NCI-H2196 treated with DMSO at 0.1 percent for 48 hours (cell line): ENCODE data around the gene B3GNT7.
A peak's percentile ranks its signal among the peaks of the same experiment; 100 is the strongest.
"Not testable (repeated sequence)": the region's sequence is repeated elsewhere in the genome, so short reads cannot be mapped to it uniquely, and the experiment has no call there.

ENCODE experiments used
- DNase-seq: peaks from one replicate; lab custom pipeline; 2025; ENCODE audit not compliant: unreplicated experiment; lab: John Stamatoyannopoulos, UW

The B3GNT7 gene

GRCh38 chr2:231399853-231400680 lies 4.6 kb downstream of the B3GNT7 start:
- DNase-seq: peak; percentile 31

GRCh38 chr2:231400681-231401080 lies 5.2 kb downstream of the B3GNT7 start:
- not testable (repeated sequence) for DNase-seq

DNA sequence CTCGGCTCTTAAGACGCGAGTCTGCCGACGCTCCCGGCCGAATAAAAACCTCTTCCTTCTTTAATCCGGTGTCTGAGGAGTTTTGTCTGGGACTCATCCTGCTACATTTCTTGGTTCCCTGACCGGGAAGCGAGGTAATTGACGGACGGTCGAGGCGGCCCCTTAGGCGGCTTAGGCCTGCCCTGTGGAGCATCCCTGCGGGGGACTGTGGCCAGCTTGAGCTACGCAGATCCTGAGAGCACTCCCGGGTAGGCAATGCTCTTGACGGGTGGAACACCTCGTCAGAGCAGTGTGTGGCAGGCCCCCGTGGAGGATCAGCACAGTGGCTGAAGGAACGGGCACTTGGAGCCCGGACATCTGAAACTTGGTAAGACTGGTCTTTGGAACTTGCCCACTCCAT lies 5.6 kb downstream of the B3GNT7 start:
- DNase-seq: not testable (repeated sequence)

DNA sequence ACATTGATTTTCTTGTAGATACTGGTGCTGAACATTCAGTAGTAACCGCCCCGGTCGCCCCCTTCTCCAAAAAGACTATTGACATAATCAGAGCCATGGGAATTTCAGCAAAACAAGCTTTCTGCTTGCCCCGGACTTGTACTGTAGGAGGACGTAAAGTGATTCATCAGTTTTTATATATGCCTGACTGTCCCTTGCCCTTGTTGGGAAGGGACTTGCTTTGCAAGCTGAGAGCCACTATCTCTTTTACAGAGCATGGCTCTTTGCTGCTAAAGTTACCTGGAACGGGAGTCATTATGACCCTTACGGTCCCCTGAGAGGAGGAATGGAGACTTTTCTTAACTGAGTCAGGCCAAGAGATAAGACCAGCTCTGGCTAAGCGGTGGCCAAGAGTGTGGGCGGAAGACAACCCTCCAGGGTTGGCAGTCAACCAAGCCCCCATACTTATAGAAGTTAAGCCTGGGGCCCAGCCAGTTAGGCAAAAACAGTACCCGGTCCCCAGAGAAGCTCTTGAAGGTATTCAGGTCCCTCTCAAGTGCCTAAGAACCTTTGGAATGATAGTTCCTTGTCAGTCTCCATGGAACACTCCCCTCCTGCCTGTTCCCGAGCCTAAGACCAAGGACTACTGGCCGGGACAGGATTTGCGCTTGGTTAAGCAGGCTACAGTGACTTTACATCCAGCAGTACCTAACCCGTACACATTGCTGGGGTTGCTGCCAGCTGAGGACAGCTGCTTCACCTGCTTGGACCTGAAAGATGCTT lies 8.1 kb downstream of the B3GNT7 start:
- DNase-seq: peak; percentile 29

DNA sequence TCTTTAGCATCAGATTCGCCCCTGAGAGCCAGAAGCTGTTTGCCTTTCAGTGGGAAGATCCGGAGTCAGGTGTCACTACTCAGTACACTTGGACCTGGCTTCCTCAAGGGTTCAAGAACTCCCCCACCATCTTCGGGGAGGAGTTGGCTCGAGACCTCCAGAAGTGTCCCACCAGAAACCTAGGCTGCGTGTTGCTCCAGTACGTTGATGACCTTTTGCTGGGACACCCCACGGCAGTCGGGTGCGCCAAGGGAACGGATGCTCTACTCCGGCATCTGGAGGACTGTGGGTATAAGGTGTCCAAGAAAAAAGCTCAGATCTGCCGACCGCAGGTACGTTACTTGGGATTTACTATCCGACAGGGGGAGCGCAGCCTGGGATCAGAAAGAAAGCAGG lies 8.7 kb downstream of the B3GNT7 start:
- not testable (repeated sequence) for DNase-seq

DNA sequence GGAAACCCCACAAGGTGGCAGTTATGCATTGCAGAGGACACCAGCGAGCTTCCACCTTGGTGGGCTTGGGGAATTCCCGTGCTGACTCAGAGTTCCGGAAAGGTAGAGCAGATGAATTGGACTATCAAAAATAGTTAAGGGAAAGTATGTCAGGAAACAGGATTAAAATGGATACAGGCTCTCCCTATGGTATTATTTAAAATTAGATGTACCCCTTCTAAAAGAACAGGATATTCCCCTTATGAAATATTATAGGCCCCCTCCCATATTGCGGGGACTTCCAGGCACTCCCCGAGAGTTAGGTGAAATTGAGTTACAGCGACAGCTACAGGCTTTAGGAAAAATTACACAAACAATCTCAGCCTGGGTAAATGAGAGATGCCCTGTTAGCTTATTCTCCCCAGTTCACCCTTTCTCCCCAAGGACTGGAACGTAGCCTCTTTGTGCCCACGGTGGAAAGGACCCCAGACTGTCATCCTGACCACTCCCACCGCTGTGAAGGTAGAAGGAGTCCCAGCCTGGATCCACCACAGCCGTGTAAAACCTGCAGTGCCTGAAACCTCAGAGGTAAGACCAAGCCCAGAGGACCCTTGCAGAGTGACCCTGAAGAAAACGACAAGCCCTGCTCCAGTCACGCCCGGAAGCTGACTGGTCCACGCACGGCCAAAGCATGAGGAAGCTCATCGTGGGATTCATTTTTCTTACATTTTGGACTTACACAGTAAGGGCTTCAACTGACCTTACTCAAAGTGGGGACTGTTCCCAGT lies 10.3 kb downstream of the B3GNT7 start:
- DNase-seq: not testable (repeated sequence)

GRCh38 chr2:231407686-231408085 lies 12.2 kb downstream of the B3GNT7 start:
- DNase-seq: not testable (repeated sequence)

DNA sequence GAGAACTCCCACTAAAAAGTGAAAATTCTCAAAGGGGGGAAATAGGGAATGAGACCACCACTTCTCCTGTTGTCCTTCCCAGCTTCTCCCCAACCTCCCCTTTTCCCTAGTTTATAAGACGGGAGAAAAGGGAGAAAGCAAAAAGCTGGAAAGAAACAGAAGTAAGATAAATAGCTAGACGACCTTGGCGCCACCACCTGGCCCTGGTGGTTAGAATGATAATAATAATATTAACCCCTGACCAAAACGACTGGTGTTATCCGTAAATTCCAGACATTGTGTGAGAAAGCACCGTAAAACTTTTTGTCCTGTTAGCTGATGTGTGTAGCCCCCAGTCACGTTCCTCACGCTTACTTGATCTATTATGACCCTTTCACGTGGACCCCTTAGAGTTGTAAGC lies 12.8 kb downstream of the B3GNT7 start:
- not testable (repeated sequence) for DNase-seq

DNA sequence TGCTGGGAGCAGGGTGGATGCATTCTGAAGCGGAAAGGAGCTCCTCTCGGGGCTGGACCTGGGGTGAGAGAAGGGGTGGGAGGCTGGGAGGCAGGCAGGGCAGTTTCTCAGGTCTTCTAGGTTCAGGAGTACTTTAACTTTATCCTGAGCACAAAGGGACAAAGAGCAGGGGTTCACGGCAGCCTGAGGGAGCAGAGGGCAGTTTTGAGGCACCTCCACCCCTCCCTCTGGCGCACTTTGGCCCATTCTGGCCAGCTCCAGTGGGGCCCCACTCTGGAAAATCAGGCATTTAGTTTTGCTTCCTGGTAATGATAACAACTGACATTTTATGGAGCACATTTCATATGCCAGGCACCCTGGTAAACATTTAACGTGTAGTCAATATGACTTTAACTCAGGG lies 14.3 kb downstream of the B3GNT7 start:
- DNase-seq: no peak

GRCh38 chr2:231410293-231411004 lies 14.9 kb downstream of the B3GNT7 start:
- DNase-seq: no peak

DNA sequence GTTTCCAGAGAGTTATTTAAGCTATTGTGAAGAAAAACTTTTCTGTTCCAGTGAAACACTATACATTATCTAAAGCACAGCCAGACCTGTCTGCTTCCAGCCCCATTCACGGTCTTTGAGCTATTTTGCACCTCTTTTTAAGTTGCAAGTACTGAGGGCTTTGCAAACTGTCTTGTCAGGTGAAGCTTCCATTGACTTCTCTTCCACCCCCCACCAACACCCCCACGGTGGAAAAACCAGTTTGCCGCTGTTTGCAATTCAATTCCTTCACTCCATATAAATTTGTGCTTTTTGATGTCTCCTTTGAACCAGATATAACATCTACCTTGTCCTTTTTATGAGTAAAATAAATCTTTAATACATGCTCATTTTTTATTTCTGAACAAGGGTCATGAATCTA lies 15.7 kb downstream of the B3GNT7 start:
- DNase-seq: no peak

DNA sequence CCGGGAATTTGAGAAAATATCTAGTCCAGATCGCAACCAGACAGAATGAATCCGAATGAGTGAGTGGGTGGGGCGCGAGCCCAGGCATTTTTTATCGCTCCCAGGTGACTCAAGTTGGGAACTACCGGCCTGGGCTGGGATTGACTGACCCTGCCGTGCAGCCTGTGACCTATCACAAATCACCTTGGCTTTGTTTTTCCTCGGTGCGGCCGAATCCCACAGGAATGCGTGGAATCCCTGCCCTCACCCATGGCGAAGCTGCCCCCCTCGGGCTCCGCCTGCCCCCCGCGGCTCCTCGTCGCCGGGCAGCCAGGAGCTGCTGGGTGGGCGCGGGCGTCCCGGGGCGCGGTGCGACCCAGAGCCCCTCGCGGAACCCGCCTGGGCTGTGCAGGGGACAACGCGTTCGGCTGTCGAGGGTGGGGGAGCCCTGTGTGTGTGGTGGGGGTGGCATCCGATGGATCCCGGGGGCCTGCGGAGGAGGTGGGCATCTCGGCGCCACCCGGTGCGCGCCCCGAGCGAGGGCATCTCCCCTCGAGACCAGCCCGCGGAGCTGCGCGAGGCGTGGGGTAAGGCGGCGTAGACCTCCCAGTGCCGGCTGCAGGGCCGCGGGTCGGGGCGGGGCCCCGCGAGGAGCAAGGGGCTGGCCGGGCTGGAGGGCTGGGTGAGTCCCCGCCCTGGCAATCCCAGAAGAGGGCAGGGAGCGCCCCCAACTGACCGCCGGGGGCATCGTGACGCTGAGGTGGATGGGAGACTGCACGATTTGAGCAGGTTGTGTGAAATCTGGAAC lies 16.5 kb downstream of the B3GNT7 start:
- peak; percentile 30 for DNase-seq

GRCh38 chr2:231412618-231412963 lies 17.1 kb downstream of the B3GNT7 start:
- no peak for DNase-seq

- no peak for DNase-seq
Measured at GRCh38 chr2:231413456-231413855, 17.9 kb downstream of the B3GNT7 start.

DNA sequence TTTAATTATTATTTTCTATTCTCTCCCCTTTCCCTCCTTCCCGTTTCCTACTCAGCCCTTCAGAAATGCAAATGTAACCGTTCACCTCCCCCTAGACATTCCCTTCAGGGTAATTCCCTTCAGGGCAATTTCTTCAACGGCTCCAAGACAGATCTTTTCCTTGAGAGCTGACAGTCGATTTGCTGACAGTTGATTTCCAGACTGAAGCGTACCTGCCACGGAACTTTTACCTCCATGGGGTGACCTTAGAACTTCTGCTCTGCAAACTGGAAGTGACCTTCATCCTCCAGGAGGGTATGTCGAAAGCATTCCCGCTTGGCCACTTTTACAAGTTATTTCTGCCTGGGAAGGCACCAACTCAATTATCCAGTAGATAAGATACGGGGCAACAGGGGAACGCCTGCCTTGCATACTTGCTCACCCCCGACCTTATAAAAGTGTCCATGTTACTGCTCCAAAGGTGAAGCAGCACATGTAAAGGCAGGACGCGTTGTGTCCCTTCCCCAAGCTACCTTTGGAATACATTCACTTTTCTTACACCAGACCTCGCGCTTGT lies 18.5 kb downstream of the B3GNT7 start:
- DNase-seq: no peak

DNA sequence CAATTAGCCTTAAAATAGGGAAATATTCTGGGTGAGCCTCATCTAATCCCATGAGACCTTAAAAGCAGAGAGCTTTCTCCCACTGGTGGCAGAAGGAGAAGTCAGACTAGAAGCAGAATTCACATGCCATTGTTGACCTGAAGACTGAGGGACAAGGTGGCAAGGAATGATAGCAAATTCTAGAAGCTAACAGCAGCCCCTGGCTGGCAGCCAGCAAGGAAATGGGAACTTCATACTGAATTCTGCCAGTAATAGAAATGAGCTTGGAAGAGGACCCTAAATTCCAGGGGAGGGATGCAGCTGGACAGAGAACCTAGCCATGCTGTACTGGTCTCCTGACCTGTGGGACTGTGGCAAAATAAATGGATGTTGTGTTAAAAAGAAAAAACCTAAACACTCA lies 19.5 kb downstream of the B3GNT7 start:
- DNase-seq: no peak

DNA sequence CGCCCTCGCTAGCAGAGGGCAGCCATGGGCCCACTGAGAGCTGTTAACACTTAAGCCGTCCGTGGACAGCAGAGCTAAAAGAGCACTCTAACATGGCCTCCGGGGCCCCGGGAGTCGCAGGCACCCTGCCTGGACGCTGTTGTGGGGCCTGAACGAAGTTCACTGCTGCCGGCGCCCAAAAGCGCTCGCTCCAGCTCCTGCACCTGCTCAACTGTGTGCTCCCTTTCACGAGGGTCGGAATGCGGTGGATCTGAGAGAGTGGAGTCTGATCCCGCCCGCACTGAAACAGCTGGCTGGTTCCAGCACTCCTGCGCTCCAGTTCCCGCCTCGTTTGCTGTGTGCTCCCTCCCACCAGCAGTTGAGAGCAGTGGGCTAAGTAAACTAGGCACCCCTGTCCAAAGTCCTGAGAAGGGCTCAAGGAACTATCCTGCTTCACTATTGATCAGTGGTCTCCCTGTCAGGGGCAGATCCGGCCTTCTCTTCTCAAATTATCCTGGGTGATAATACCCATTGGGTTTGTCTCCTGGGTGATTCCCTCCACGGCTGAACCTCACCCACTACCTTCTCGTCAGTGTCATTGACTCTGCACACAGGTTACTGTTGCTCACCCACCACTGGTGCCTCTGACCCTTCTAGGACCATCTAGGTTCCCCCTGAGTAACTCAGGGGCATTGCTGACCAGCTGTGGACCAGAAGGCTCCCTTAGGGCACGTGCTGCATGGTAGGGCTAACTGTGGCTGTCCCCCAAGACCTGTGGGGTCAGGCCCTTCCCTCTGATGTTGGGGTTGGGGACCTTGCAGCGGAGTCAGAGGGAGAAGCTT lies 23.5 kb downstream of the B3GNT7 start:
- DNase-seq: no peak

DNA sequence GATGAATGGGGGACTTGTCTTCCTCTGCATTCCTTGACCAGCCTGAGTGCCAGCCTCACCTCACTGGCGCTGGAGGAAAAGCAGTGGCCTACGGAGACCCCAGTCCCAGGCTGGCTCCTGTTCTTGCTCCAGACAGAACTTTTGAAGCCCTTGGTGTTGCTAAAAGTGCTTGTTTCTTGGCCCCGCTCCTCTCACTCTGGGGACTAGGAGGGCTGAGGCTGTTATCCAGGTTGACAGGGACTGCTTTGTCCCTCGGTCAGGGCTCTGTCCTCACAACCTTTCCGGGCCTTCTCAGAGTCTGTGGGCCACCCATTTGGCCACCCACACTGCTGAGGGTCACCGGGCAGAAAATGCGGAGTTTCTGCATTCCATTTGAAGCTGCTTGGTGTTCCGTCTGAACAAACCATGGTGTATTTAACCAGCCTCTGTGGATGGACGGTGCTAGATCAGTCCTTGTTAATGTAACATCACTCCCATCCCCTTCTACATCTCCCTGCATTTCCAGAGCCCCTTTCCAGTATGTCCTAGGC lies 25.6 kb downstream of the B3GNT7 start:
- no peak for DNase-seq

GRCh38 chr2:231422056-231422455 lies 26.5 kb downstream of the B3GNT7 start:
- DNase-seq: no peak
